NCI-H187 (cell line): ENCODE measurements around the gene MCRS1.
"Not testable (repeated sequence)": the region's sequence is repeated elsewhere in the genome, so short reads cannot be mapped to it uniquely, and the experiment has no call there.

ENCODE experiments used
- DNase-seq, 2 experiments: peaks; one replicate each; lab custom pipeline; 2025; lab: John Stamatoyannopoulos, UW

Gene MCRS1

DNA sequence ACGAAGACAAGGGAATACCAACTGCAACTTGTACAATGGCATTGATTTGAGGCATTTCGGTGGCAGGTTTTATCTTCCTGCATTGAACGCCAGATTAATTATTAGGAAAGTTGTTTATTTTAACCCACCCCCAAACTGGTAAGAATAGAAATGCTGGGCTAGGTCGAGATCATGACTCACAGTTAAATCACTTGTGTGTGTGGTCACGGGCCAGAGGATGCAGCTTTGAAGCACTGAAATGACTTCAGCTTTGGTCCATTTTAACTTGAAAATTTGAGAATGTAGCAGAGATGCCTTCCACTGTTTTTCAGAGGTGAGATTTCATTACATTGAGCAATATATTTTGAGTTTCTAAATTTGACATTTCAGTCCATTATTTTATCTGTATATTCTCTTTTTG is 52.7 kb downstream of the MCRS1 start:
- DNase-seq, result no peak

DNA sequence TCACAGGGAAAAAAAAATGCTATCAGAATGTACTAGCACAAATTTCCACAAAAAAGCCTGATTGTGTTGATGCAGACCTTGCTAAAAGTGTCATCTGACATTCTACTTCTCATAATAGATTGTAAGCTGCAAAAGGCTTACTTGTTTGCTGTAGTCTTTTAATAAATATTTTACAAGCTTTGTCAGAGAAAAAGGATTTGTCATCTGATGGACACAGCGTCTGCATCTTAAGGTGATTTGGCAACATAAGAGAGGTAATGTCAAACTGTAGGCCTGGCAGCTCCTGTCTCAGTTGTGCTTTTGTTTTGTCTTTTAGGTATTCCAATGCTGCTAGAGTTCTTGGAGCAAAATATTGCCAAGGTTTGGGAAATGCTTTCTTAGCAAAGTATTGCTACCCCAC is 55.4 kb downstream of the MCRS1 start:
- no peak for DNase-seq

DNA sequence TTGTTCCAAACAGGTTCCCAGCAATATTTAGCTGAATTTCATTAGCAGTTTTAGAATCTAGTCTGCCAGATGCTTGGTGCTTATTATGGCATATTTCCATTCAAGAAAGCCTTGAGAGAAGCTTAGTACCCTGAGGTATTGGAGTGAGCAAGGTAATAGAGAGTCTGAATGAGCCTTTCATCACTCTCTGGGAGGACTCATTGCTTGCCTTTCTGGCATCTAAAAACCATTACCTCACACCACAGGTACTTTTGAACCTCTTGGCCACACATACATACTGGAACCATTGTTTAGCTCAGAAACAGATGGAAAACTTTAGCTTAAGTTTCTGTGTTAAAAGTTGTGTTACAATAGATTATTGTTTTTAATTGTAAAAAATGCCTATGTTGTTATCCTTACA is 56.5 kb downstream of the MCRS1 start:
- no peak for DNase-seq

DNA sequence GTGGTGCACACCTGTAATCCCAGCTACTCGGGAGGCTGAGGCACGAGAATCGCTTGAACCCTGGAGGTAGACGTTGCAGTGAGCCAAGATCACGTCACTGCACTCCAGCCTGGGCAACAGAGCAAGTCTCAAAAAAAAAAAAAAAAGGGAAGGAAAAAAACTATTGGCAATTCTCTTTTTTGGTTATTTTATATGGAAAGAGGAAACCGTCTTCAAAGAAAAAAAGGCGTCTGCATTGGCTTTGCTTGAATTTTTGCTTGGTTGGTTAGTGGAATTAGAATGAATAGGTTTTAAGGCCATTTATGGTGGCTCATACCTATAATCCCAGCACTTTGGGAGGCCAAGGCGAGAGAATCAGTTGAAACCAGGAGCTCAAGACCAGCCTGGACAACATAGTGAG is 58.3 kb downstream of the MCRS1 start:
- not testable (repeated sequence) for DNase-seq
